ENCODE measurements around the gene PALMD. TPM values are rescaled to one million over a fixed set of nuclear protein-coding genes. Genes with fewer than 3 reads are reported as not detected.

Gene PALMD
- polyA plus RNA-seq, 2 of the 4 experiments (the other 2 are of a cell fraction), result 0.92 to 3.1 TPM

DNA sequence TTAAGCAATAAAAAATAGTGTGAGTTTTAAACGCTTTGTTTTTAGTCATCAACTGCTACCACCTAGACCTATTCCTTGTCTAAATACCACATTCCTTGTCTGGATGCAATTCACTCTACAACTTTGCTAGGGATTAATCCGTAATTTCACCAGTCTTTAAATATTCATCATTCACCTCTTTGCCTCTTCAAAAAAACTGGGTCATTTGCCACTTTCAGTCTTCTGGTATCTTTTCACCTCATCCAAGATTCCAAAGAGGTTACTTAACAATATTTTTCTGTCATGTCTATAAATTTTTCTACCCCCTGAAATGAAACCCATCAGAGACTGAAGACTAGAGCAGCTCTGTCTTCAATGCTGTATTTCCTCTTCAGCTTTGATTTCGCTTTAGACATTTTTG lies 9.5 kb downstream of the PALMD start (continued):
- TF ChIP-seq CEBPB (IDR thresholded peaks at IDR 0.05), result no peak
- TF ChIP-seq ESRRA (IDR thresholded peaks at IDR 0.05; ENCODE audit: borderline replicate concordance, low read length), result no peak
- no peak for TF ChIP-seq HDAC2 (IDR thresholded peaks at IDR 0.05)
- TF ChIP-seq, protein P1, sequence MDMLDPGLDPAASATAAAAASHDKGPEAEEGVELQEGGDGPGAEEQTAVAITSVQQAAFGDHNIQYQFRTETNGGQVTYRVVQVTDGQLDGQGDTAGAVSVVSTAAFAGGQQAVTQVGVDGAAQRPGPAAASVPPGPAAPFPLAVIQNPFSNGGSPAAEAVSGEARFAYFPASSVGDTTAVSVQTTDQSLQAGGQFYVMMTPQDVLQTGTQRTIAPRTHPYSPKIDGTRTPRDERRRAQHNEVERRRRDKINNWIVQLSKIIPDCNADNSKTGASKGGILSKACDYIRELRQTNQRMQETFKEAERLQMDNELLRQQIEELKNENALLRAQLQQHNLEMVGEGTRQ (IDR thresholded peaks at IDR 0.05), result no peak
- TF ChIP-seq, protein P2, sequence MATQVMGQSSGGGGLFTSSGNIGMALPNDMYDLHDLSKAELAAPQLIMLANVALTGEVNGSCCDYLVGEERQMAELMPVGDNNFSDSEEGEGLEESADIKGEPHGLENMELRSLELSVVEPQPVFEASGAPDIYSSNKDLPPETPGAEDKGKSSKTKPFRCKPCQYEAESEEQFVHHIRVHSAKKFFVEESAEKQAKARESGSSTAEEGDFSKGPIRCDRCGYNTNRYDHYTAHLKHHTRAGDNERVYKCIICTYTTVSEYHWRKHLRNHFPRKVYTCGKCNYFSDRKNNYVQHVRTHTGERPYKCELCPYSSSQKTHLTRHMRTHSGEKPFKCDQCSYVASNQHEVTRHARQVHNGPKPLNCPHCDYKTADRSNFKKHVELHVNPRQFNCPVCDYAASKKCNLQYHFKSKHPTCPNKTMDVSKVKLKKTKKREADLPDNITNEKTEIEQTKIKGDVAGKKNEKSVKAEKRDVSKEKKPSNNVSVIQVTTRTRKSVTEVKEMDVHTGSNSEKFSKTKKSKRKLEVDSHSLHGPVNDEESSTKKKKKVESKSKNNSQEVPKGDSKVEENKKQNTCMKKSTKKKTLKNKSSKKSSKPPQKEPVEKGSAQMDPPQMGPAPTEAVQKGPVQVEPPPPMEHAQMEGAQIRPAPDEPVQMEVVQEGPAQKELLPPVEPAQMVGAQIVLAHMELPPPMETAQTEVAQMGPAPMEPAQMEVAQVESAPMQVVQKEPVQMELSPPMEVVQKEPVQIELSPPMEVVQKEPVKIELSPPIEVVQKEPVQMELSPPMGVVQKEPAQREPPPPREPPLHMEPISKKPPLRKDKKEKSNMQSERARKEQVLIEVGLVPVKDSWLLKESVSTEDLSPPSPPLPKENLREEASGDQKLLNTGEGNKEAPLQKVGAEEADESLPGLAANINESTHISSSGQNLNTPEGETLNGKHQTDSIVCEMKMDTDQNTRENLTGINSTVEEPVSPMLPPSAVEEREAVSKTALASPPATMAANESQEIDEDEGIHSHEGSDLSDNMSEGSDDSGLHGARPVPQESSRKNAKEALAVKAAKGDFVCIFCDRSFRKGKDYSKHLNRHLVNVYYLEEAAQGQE (IDR thresholded peaks at IDR 0.05), result no peak
- TF ChIP-seq JUNB (IDR thresholded peaks at IDR 0.05), result no peak
- no peak for TF ChIP-seq RFX5 (IDR thresholded peaks at IDR 0.05)
- TF ChIP-seq CHD4 (IDR thresholded peaks at IDR 0.05; ENCODE audit: borderline replicate concordance), result no peak

DNA sequence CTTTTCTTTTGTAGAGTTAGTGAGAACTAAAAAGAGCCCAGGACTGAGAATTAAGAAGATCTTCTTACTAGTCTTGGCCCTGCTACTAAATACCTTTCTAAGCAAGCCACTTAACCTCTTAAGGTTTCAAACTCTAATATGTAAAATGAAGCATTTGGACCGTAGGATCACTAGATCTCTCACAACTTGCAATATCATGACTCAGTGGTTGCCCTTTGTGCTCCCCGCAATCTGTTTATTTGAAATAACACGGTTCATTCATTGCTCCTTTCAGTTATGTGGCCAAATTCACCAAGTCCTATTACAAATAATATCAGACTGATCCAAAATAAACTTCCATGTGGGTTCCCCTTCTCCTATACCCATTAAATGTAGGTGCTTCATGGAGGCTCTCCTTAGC lies 10.8 kb downstream of the PALMD start:
- peaks cover 9% of the 10 kb centered on the region; the same call in 2 of the 3 replicates for H3K4me1 ChIP-seq
- no peak for TF ChIP-seq FOSL2 (IDR thresholded peaks at IDR 0.05)
- no peak for TF ChIP-seq FOSL2 (CRISPR knock-in tag; IDR thresholded peaks at IDR 0.05)
- TF ChIP-seq HOXA7 (CRISPR knock-in tag; IDR thresholded peaks at IDR 0.05), result no peak
- no peak for TF ChIP-seq HOXB13 (CRISPR knock-in tag; IDR thresholded peaks at IDR 0.05; ENCODE audit: low read depth)
- TF ChIP-seq, protein P3, sequence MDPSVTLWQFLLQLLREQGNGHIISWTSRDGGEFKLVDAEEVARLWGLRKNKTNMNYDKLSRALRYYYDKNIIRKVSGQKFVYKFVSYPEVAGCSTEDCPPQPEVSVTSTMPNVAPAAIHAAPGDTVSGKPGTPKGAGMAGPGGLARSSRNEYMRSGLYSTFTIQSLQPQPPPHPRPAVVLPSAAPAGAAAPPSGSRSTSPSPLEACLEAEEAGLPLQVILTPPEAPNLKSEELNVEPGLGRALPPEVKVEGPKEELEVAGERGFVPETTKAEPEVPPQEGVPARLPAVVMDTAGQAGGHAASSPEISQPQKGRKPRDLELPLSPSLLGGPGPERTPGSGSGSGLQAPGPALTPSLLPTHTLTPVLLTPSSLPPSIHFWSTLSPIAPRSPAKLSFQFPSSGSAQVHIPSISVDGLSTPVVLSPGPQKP (IDR thresholded peaks at IDR 0.05; ENCODE audit: low read depth, low read length), result no peak
- TF ChIP-seq TFCP2L1 (CRISPR knock-in tag; IDR thresholded peaks at IDR 0.05), result no peak
- TF ChIP-seq CBX2 (IDR thresholded peaks at IDR 0.05; ENCODE audit: borderline replicate concordance, low read depth), result no peak
- no peak for TF ChIP-seq RCOR1 (IDR thresholded peaks at IDR 0.05; ENCODE audit: low read depth, low read length)
- DNase-seq (ENCODE audit: low read depth in 1 of 2, low spot score in 1 of 2), result no peak
- no peak overlapping the region for H3K4me3 ChIP-seq
- CTCF ChIA-PET, result interaction anchor here (1.1 kb wide), 1 partner anchor 28 kb away, joined by 3 read pairs; no protein-coding TSS in a partner anchor
- POLR2A ChIA-PET, result no interaction called here
- no peak for FAIRE-seq
- no peak overlapping the region for H3K4me2 ChIP-seq
- no peaks in the 10 kb centered on the region for H3K9me3 ChIP-seq
- no peak for ATAC-seq
- H3K27ac ChIP-seq, result no peak overlapping the region
- WGBS (ENCODE audit: missing lambda C conversion rate), result 63% methylated on average over 3 of the region's 3 CpGs

DNA sequence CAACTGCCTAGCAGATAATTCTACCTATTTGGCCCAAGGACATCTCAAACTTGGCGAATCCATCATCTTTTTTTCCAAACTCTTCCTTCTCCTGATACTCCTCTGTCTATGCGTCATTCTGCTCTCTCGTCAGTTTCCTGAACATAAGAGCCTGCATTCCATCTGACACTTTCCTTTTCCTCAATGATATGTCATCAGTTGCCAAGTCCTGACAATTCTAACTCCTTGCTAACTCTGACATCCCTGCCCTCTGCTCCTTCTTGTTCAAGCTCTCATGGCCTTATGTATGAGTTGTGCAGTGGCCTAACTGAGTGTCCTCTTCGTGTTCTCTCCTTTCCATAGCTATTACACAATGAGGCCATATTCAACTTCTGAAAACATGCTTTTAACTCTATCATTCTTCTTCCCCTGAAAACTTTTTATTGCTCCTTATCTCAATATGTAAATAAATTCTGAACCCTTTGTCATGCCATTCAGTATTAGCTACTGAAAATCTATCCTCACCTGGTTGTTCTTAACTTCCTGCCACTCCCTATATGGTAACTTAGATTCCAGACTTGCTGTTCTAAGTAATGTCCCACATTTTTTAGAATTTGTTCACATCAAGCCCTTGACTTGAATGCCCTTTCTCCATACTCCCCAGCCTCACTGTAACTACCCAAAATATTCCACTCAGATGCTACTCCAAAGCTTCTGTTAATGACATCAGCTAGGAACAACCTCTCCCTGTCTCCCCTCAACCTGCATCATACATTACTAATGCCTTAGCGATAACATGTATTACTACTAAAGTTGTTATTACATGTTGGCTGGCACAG lies 11.5 kb downstream of the PALMD start:
- Histone ChIP-seq H3K4me3 (no peak overlapping the region), H3K9me3 (no peaks in the 10 kb centered on the region), H3K27ac (no peak overlapping the region), H3K4me1 (peaks cover 14% of the 10 kb centered on the region; the same call in 2 of the 3 replicates), H3K4me2 (no peak overlapping the region)
- POLR2A ChIA-PET, result no interaction called here
- no peak for TF ChIP-seq BHLHE40 (IDR thresholded peaks at IDR 0.05; ENCODE audit: low read depth, low read length)
- no peak for TF ChIP-seq GATA3 (IDR thresholded peaks at IDR 0.05; ENCODE audit: borderline replicate concordance)
- no peak for TF ChIP-seq CBX2 (IDR thresholded peaks at IDR 0.05; ENCODE audit: borderline replicate concordance, low read depth)
- TF ChIP-seq, protein P4, sequence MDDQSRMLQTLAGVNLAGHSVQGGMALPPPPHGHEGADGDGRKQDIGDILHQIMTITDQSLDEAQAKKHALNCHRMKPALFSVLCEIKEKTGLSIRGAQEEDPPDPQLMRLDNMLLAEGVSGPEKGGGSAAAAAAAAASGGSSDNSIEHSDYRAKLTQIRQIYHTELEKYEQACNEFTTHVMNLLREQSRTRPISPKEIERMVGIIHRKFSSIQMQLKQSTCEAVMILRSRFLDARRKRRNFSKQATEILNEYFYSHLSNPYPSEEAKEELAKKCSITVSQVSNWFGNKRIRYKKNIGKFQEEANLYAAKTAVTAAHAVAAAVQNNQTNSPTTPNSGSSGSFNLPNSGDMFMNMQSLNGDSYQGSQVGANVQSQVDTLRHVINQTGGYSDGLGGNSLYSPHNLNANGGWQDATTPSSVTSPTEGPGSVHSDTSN (IDR thresholded peaks at IDR 0.05), result no peak
- no peak for TF ChIP-seq ZSCAN20 (CRISPR knock-in tag; IDR thresholded peaks at IDR 0.05)
- TF ChIP-seq, protein P1 (IDR thresholded peaks at IDR 0.05), result no peak
- no peak for TF ChIP-seq ZFP36 (IDR thresholded peaks at IDR 0.05; ENCODE audit: borderline replicate concordance, partially characterized antibody)
- no peak for TF ChIP-seq EHMT2 (IDR thresholded peaks at IDR 0.05; ENCODE audit: low read depth)
- no peak for TF ChIP-seq HOXB5 (CRISPR knock-in tag; IDR thresholded peaks at IDR 0.05)
- ATAC-seq (no peak), DNase-seq (ENCODE audit: low read depth in 1 of 2, low spot score in 1 of 2) (no peak), FAIRE-seq (no peak)
- WGBS (ENCODE audit: missing lambda C conversion rate), result 75% methylated on average over 5 of the region's 5 CpGs
- CTCF ChIA-PET, result interaction anchor here (1.1 kb wide), 1 partner anchor 27 kb away, joined by 3 read pairs; no protein-coding TSS in a partner anchor

Data from A549 (cell line).